OCI-LY7 (cell line): Measurements from ENCODE around the gene NYNRIN. TPM values are rescaled to one million over a fixed set of nuclear protein-coding genes. Genes with fewer than 3 reads are reported as not detected.

Experiments
- BruUV-seq: library from RNA; stranded (reverse); fragments of 400-500 nt; replicated peaks from 2 replicates; lab custom pipeline; 2021; lab: Mats Ljungman, UMichigan
- CTCF ChIA-PET: fragments of 300-600 bp; sonication (Branson Sonifier 250); formaldehyde crosslinking; loops from one replicate; lab custom pipeline; 2022; ENCODE audit warnings: antibody characterized with exemption; ENCODE audit not compliant: unreplicated experiment; lab: Charles Lee
- POLR2A ChIA-PET: fragments of 300-600 bp; sonication (Branson Sonifier 250); formaldehyde crosslinking; loops from one replicate; lab custom pipeline; 2022; ENCODE audit warnings: antibody characterized with exemption; lab: Charles Lee
- DNase-seq: peaks from one replicate; pipeline ENCODE4 v3.0.0-alpha.2; 2015; ENCODE audit warnings: low spot score
- H2AFZ ChIP-seq: fragments of 200-600 bp; sonication (generic), shearing (Covaris generic); 2 replicates; pipeline ENCODE4 v1.6.1; 2014; ENCODE audit warnings: mild to moderate bottlenecking, antibody characterized with exemption, low read length, moderate library complexity
- H3K27ac ChIP-seq: fragments of 200-600 bp; sonication (generic); 2 replicates; pipeline ENCODE4 v1.5.1; 2014; ENCODE audit warnings: mixed run types, low read depth, mild to moderate bottlenecking, moderate library complexity, low read length, inconsistent platforms; ENCODE audit not compliant: poor library complexity, severe bottlenecking
- H3K36me3 ChIP-seq: fragments of 200-600 bp; sonication (generic); 2 replicates; pipeline ENCODE4 v1.6.1; 2014; ENCODE audit warnings: mild to moderate bottlenecking, antibody characterized with exemption, low read length, moderate library complexity, mixed read lengths; ENCODE audit not compliant: insufficient read depth
- H3K4me1 ChIP-seq: fragments of 200-600 bp; sonication (generic); 2 replicates; pipeline ENCODE4 v1.5.1; 2014; ENCODE audit warnings: mild to moderate bottlenecking, low read length; ENCODE audit not compliant: insufficient read depth, poor library complexity, severe bottlenecking
- H3K4me2 ChIP-seq: fragments of 200-600 bp; sonication (generic); 2 replicates; pipeline ENCODE4 v1.6.1; 2014; ENCODE audit warnings: mild to moderate bottlenecking, low read length
- H3K4me3 ChIP-seq: fragments of 200-600 bp; sonication (generic); 2 replicates; pipeline ENCODE4 v1.5.1; 2014; ENCODE audit warnings: mild to moderate bottlenecking, low read depth, low read length; ENCODE audit not compliant: poor library complexity, severe bottlenecking
- H3K79me2 ChIP-seq: fragments of 200-600 bp; sonication (generic); 2 replicates; pipeline ENCODE4 v1.6.1; 2016; ENCODE audit warnings: low read depth, mild to moderate bottlenecking, low read length, moderate library complexity, mixed read lengths; ENCODE audit not compliant: insufficient read depth
- H3K9me2 ChIP-seq: fragments of 200-600 bp; sonication (generic); 2 replicates; pipeline ENCODE4 v1.6.1; 2016; ENCODE audit warnings: mild to moderate bottlenecking, low read length, mixed read lengths; ENCODE audit not compliant: insufficient read depth
- H3K9me3 ChIP-seq: fragments of 200-600 bp; sonication (generic); 2 replicates; pipeline ENCODE4 v1.6.1; 2014; ENCODE audit warnings: mild to moderate bottlenecking, mixed run types, low read length, mixed read lengths
- H4K20me1 ChIP-seq: fragments of 200-600 bp; sonication (generic); 2 replicates; pipeline ENCODE4 v1.6.1; 2014; ENCODE audit warnings: mild to moderate bottlenecking, antibody characterized with exemption, low read length, moderate library complexity, mixed read lengths; ENCODE audit not compliant: insufficient read depth
- CTCF ChIP-seq: fragments of 200-600 bp; sonication (generic); conservative IDR thresholded peaks from 2 replicates; pipeline ENCODE4 v1.5.1; 2014; ENCODE audit warnings: mild to moderate bottlenecking, antibody characterized with exemption, low read length, moderate library complexity, mixed read lengths
- EZH2phosphoT487 ChIP-seq: fragments of 200-600 bp; sonication (generic); IDR thresholded peaks from 2 replicates; pipeline ENCODE4 v1.6.1; 2018; ENCODE audit warnings: low read depth, borderline replicate concordance, mild to moderate bottlenecking, mixed run types, antibody characterized with exemption, low read length, moderate library complexity, mixed read lengths
- intact Hi-C: fragments of 100-400 bp; cut with micrococcal nuclease; formaldehyde crosslinking; loops from one replicate; pipeline ENCODE4 v1.10.0; 2022; ENCODE audit not compliant: unreplicated experiment
- total RNA-seq, 2 experiments: library from RNA; depleted of rRNA in 1 of 2; stranded (reverse); fragments of >200 nt in 1 of 2; shearing (Covaris generic) in 1 of 2; gene quantifications; 2 replicates each; pipeline ENCODE4 v1.2.3, GENCODE V29; 2014 to 2022

The NYNRIN gene
- total RNA-seq, 2 experiments from 2014 or later = 0.13 TPM; not detected in 1

- no peaks in the 10 kb centered on the region for H3K36me3 ChIP-seq
- intact Hi-C loops = loop anchor here (1.0 to 10.0 kb wide), 5 partner anchors 32 to 800 kb away; partner anchors contain the start of genes AP1G2 and TM9SF1
- H3K4me2 ChIP-seq = peak overlapping the region; percentile 99
- H3K4me3 ChIP-seq = peak overlapping the region; percentile 91
- H3K9me3 ChIP-seq = no peaks in the 10 kb centered on the region
- H3K4me1 ChIP-seq = peaks cover 29% of the 10 kb centered on the region
- TF ChIP-seq CTCF (no peak), EZH2phosphoT487 (no peak)
- H3K79me2 ChIP-seq = peaks cover 3% of the 10 kb centered on the region; the same call in 1 of the 2 replicates
- H3K9me2 ChIP-seq = no peaks in the 10 kb centered on the region
- H4K20me1 ChIP-seq = no peaks in the 10 kb centered on the region
- no peak for DNase-seq
- H3K27ac ChIP-seq = peak overlapping the region; percentile 93
- BruUV-seq = no TSS peak
- CTCF ChIA-PET = interaction anchor here (2.3 kb wide), 1 partner anchor 67 kb away, joined by 24 read pairs; no protein-coding TSS in a partner anchor
- H2AFZ ChIP-seq = peak overlapping the region; percentile 47; the same call in 1 of the 2 replicates
- POLR2A ChIA-PET = interaction anchor here (0.8 to 2.1 kb wide), 5 partner anchors 25 to 77 kb away, joined by 3 to 24 read pairs (median 9); partner anchors contain the start of genes CBLN3, KHNYN and RIPK3
Measured at GRCh38 chr14:24364841-24365240, 34.0 kb upstream of the NYNRIN start.

- Histone ChIP-seq H3K9me3 (no peaks in the 10 kb centered on the region), H3K36me3 (no peaks in the 10 kb centered on the region), H2AFZ (peak overlapping the region; percentile 74; the same call in 1 of the 2 replicates), H3K4me1 (peaks cover 29% of the 10 kb centered on the region), H3K4me2 (peak overlapping the region; percentile 99), H4K20me1 (no peaks in the 10 kb centered on the region), H3K27ac (peak overlapping the region; percentile 93), H3K4me3 (peak overlapping the region; percentile 91), H3K9me2 (no peaks in the 10 kb centered on the region), H3K79me2 (peaks cover 3% of the 10 kb centered on the region; the same call in 1 of the 2 replicates)
- peak; percentile 95 for DNase-seq
- CTCF ChIA-PET = interaction anchor here (0.6 to 2.3 kb wide), 8 partner anchors 19 to 230 kb away, joined by 3 to 24 read pairs (median 6); no protein-coding TSS in a partner anchor
- POLR2A ChIA-PET = interaction anchor here (0.6 to 2.1 kb wide), 12 partner anchors 12 to 381 kb away, joined by 3 to 24 read pairs (median 4); partner anchors contain the start of genes CBLN3, KHNYN and RIPK3
- no TSS peak for BruUV-seq
- intact Hi-C loops = loop anchor here (1.0 to 10.0 kb wide), 8 partner anchors 33 to 801 kb away; partner anchors contain the start of genes AP1G2, PSME2, RNF31 and TINF2
- TF ChIP-seq CTCF = peak; percentile 97
- TF ChIP-seq EZH2phosphoT487 = no peak
Measured at GRCh38 chr14:24365600-24366412, 33.0 kb upstream of the NYNRIN start.
